H54 (cell line): ENCODE results near the gene HS3ST4.

Experiments used
- DNase-seq: peaks from one replicate; pipeline ENCODE4 v3.0.0; 2011; ENCODE audit warnings: low spot score, mixed read lengths; ENCODE audit not compliant: insufficient read length
- FAIRE-seq: peaks from 3 replicates; lab custom pipeline; 2011; peaks lifted over from hg19 to GRCh38; lab: Jason Lieb, UNC
- POLR2A ChIP-seq: IDR thresholded peaks from 2 replicates; pipeline ENCODE4 v1.6.1; 2011; ENCODE audit warnings: low read depth, mild to moderate bottlenecking, low read length

Gene HS3ST4

DNA sequence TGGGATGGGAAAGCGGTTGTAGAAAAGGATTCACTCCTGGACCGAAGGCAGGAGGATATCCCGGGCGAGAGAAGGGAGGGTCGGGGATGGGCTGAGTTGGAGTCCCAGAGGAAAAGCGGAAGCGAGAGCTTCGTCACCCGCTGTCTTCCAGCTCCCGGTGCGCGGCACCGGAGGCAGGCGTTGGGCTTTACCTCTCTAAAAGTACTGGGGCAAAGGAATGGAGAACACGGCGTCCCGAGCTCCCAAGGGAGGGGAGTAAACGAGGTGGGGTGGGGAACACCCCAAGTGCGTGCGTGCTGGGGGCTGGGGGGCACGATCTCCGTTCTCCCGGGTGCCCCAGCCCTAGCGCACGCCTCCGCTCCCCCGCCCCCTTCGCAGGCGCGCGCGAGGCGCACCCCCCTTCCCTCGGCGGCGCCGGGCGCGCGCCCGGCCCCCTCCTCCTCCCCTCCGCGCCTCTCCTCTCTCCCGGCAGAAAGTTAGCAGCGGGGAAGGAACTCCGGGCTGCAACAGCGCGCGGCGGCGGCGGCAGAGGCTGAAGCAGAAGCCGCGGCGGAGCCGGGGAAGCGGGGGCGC, at the start of gene HS3ST4:
Gene HS3ST4, plus strand, starts transcription at position 441 of the 573 bp plus-strand sequence.
- FAIRE-seq (no peak), DNase-seq (no peak)
- TF ChIP-seq POLR2A: no peak

DNA sequence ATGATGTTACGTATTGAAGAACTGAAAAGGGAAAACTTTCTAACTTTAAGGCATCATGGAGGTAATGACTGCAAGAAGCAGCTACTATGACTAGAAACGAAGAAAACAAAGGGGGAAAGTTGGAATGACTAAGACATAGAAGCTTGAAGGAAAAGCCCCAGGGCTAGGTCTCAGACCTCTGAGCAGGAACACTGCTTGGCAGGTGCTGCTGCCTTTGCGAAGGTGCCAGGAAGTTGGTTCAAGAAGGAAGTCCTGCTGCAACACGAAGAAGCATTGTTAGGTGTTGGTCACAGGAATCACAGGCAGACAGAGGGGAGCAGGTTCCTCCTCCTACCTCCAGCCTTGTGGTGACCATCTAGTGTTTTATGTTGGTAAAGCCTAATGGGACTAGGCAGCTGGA, 48.1 kb upstream of the HS3ST4 start:
- TF ChIP-seq POLR2A: no peak
- FAIRE-seq (no peak), DNase-seq (no peak)

DNA sequence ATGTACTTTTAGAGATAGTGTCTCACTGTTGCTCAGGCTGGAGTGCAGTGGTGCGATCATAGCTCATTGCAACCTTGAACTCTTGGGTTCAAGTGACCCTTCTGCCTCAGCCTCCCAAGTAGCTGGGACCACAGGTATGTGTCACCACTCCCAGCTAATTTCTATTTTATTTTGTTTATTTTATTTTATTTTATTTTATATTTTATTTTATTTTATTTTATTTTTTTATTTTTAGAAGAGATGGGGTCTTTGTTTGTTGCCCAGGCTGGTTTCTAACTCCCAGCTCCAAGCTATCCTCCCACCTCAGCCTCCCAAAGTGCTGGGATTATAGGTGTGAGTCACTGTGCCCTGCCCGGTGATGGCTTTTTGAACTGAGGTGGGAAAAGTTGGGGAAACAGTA, 35.1 kb upstream of the HS3ST4 start:
- FAIRE-seq (no peak), DNase-seq (no peak)
- no peak for TF ChIP-seq POLR2A

- FAIRE-seq (no peak), DNase-seq (no peak)
- TF ChIP-seq POLR2A: no peak
Measured at GRCh38 chr16:25676820-25677219, 14.9 kb upstream of the HS3ST4 start.

GRCh38 chr16:25679511-25679910, 12.2 kb upstream of the HS3ST4 start:
- DNase-seq (no peak), FAIRE-seq (no peak)
- TF ChIP-seq POLR2A: no peak

- DNase-seq (no peak), FAIRE-seq (no peak)
- no peak for TF ChIP-seq POLR2A
Measured at GRCh38 chr16:25689137-25689836, 2.5 kb upstream of the HS3ST4 start.

- TF ChIP-seq POLR2A: no peak
- no peak for FAIRE-seq
- DNase-seq: no peak
Measured at GRCh38 chr16:25690552-25691143, 1.1 kb upstream of the HS3ST4 start.

DNA sequence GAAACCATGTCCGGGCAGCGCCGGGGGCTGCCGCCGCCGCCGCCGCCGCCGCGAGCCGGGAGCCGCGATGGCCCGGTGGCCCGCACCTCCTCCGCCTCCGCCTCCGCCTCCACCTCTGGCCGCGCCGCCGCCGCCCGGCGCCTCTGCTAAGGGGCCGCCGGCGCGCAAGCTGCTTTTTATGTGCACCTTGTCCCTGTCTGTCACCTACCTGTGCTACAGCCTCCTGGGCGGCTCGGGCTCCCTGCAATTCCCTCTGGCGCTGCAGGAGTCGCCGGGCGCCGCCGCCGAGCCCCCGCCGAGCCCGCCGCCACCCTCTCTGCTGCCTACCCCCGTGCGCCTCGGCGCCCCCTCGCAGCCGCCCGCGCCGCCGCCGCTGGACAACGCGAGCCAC, 587 bp downstream of the HS3ST4 start:
- no peak for TF ChIP-seq POLR2A
- FAIRE-seq (no peak), DNase-seq (no peak)

- no peak for FAIRE-seq
Measured at GRCh38 chr16:25692742-25693508, 1.2 kb downstream of the HS3ST4 start.

GRCh38 chr16:25693631-25694030, 1.9 kb downstream of the HS3ST4 start:
- TF ChIP-seq POLR2A: no peak
- FAIRE-seq: no peak

More at GRCh38 chr16:25692742-25693508, 1.2 kb downstream of the HS3ST4 start:
- TF ChIP-seq POLR2A: no peak
- DNase-seq: no peak

GRCh38 chr16:25699069-25699468, 7.3 kb downstream of the HS3ST4 start:
- FAIRE-seq: no peak
- no peak for TF ChIP-seq POLR2A
- DNase-seq: no peak

More at GRCh38 chr16:25693631-25694030, 1.9 kb downstream of the HS3ST4 start:
- DNase-seq: no peak

DNA sequence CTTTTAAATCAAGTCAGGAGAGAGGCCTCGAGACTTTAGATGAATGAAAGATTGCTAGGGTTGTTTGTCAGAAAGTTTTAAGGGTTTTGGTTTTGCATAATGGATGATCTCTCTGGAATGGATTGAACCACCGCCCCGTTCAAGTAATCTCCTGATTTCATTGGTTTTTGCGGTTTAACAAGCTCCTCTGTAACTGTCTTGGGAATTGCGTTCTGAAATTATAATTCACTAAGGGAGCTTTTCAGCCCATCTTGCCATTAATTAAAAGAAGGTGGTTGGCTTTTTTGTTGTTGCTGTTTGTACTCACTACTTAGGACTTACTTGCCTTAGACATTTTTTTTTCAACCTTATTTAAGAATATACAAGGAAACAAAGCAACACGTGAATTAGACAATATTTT, 8.8 kb downstream of the HS3ST4 start:
- no peak for FAIRE-seq
- DNase-seq: no peak
- no peak for TF ChIP-seq POLR2A

DNA sequence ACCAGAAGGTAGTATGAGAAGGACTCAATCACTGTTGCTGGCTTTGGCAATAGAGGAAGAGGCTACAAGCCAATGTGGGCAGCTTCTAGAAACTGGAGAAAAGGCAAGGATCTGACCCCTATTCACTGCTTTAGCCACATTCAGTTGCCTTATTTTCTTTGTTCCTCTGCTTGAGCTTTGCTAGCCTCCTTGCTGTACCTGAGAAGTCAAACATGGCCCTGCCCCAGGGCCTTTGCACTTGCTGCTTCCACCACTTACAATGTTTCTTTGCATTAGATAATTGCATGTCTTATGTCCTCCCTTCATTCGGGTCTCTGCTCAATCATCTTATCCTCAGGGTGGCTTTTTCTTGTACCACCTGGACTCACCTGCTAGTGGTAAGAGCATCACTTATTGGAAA, 15.8 kb downstream of the HS3ST4 start:
- TF ChIP-seq POLR2A: no peak
- no peak for DNase-seq
- FAIRE-seq: no peak
